AG09309 (cell line): Measurements from ENCODE around the gene WARS2.

Experiments
- DNase-seq: peaks from one replicate; pipeline ENCODE4 v3.0.0-alpha.2; 2010; ENCODE audit warnings: low read depth
- H3K4me3 ChIP-seq: 2 replicates; pipeline ENCODE4 v1.5.1; 2011; ENCODE audit warnings: mild to moderate bottlenecking, low read depth, low read length, moderate library complexity; ENCODE audit not compliant: control insufficient read depth
- TF ChIP-seq, protein P1 (sequence below): IDR thresholded peaks from 2 replicates; pipeline ENCODE4 v1.5.1; 2011; ENCODE audit warnings: mild to moderate bottlenecking, low read depth, low read length, inconsistent platforms; ENCODE audit not compliant: insufficient read depth, control insufficient read depth; ENCODE audit errors: missing control alignments

WARS2 gene

GRCh38 chr1:118992237-118992825 lies 148.1 kb downstream of the WARS2 start:
- no peak for DNase-seq
- TF ChIP-seq, protein P1, sequence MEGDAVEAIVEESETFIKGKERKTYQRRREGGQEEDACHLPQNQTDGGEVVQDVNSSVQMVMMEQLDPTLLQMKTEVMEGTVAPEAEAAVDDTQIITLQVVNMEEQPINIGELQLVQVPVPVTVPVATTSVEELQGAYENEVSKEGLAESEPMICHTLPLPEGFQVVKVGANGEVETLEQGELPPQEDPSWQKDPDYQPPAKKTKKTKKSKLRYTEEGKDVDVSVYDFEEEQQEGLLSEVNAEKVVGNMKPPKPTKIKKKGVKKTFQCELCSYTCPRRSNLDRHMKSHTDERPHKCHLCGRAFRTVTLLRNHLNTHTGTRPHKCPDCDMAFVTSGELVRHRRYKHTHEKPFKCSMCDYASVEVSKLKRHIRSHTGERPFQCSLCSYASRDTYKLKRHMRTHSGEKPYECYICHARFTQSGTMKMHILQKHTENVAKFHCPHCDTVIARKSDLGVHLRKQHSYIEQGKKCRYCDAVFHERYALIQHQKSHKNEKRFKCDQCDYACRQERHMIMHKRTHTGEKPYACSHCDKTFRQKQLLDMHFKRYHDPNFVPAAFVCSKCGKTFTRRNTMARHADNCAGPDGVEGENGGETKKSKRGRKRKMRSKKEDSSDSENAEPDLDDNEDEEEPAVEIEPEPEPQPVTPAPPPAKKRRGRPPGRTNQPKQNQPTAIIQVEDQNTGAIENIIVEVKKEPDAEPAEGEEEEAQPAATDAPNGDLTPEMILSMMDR: no peak
- H3K4me3 ChIP-seq: no peak overlapping the region

DNA sequence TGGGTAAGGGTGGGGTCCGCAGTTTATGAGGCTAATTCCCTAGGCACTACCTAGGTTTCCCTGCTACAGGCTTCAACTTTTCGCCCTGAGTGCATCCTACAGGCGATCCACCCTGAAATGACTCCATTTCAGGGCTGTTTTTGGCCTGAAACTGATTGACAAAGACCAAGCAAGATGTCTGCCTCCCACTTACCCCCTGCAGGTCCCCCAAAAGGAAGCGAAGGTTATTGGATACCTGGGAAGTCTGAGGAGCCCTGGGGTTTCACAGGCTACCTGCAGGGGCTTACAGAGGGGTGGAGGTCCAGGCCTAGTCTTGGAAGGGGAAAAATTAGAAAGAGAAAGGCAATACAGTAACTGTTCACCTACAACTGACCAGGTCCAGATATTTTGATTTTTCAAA lies 149.0 kb downstream of the WARS2 start:
- no peak overlapping the region for H3K4me3 ChIP-seq
- DNase-seq: no peak
- TF ChIP-seq, protein P1: no peak

- TF ChIP-seq, protein P1: no peak
- H3K4me3 ChIP-seq: no peak overlapping the region
- no peak for DNase-seq
These were observed 149.8 kb downstream of the WARS2 start for GRCh38 chr1:118990513-118991152.

GRCh38 chr1:118989878-118990378 lies 150.5 kb downstream of the WARS2 start:
- DNase-seq: no peak
- TF ChIP-seq, protein P1: no peak

DNA sequence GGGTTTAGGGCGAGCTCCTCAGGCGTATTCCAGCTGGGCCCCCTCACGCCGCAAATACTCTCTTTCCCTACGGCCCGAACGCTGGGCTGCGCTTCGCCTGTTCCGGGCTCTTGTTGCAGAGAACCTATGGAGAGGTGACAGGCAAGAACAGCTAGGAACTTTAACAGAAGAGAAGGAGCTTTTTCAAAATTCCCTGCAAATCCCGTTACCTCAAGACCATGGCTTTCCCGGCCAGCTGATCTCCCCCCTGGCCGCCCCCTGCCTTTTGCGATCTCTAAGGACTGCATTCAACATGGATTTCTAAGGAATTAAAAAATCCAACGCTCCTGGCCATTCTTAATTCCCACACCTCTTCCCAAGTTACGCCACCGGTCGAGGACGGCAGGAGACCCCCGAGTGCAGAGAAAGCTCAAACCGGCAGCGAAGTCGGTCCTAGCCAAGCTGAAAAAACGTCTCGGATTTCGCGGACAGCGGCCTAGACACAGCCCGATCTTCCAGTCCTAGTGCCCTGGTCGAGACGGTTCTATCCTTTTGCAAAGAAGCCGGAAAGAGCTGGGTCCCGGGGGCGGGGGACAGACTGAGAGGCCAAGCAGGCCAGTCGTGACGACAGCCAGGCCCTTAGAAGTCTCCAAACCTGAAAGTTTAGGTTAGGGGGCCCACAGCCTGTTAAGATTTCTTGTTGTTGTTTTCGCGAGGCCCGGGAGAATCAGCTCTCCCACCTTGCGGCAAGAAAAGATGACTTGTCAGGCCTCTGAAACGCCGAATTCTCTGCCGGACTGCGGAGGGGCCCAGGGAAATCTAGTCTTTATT lies 151.2 kb downstream of the WARS2 start:
- H3K4me3 ChIP-seq: no peak overlapping the region
- no peak for DNase-seq
- TF ChIP-seq, protein P1: no peak

More at GRCh38 chr1:118989878-118990378, 150.5 kb downstream of the WARS2 start:
- H3K4me3 ChIP-seq: no peak overlapping the region

DNA sequence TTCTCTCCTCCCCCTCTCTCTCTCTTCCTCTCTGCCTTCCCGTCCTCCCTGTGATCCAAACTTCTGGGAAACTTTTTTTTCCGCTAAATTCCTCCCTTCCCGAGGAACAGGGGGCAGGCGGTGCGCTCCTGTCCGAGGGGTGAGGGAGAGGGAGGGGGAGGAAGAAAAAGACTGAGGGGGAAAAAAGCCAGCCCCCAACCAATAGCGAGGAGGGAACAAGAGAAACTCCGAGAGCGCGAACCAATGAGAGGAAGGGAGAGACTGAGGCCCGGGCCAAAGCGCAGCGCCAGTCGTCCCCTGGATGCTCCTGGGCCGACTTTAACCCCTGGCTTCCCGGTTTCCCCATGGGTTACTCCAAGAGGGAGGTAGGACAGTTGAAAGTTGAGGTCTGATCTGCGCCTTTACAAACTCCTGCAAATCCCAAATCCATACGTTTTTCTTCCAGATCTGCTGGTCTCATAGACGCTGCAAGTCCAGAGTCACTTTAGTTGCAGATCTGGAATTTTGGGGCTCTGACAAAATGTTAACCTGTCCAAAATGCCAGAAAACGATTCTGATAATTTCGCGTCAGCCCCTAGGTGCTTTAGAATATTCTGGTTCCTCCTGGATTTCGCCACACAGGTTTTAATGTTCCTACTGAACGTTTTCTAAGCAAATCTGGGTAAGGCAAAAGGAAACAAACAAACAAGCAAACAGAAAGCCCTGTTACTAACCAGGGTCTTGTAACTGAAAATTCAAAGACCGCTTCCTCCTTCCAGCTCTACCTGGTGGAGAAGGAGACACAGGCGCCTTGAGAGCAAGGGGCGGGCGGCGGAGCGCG lies 152.1 kb downstream of the WARS2 start, which contains the start of gene TBX15:
Gene TBX15, minus strand, starts transcription at position 158 of the 820 bp plus-strand sequence. CDS start 548 bp downstream, outside the sequence.
- DNase-seq: no peak
- peak within 1 kb of the TSS; percentile 74 for H3K4me3 ChIP-seq
- TF ChIP-seq, protein P1: no peak
